ENCODE results near the gene SLC50A1. TPM values are rescaled to one million over a fixed set of nuclear protein-coding genes. Genes with fewer than 3 reads are reported as not detected.
A peak's percentile ranks its signal among the peaks of the same experiment; 100 is the strongest.
"Not testable (repeated sequence)": the region's sequence is repeated elsewhere in the genome, so short reads cannot be mapped to it uniquely, and the experiment has no call there.

Gene SLC50A1
- polyA plus RNA-seq, 3 donors = 48.7 to 64.8 (median 55.5) TPM

GRCh38 chr1:155107309-155108264 is 28.1 kb upstream of the SLC50A1 start:
- no peak for DNase-seq (ENCODE audit: extremely low read depth in 1 of 11, low read depth in 9 of 11, low spot score in 4 of 11)

- DNase-seq (ENCODE audit: extremely low read depth in 1 of 11, low read depth in 9 of 11, low spot score in 4 of 11) = no peak
Measured at GRCh38 chr1:155108296-155108695, 27.4 kb upstream of the SLC50A1 start.

GRCh38 chr1:155110381-155110780 is 25.3 kb upstream of the SLC50A1 start:
- no peak for DNase-seq (ENCODE audit: extremely low read depth in 1 of 11, low read depth in 9 of 11, low spot score in 4 of 11)

GRCh38 chr1:155110826-155111225 is 24.8 kb upstream of the SLC50A1 start:
- no peak for DNase-seq (ENCODE audit: extremely low read depth in 1 of 11, low read depth in 9 of 11, low spot score in 4 of 11)

- no peak for DNase-seq (ENCODE audit: extremely low read depth in 1 of 11, low read depth in 9 of 11, low spot score in 4 of 11)
Measured at GRCh38 chr1:155113450-155113980, 22.1 kb upstream of the SLC50A1 start.

GRCh38 chr1:155116113-155116764 is 19.4 kb upstream of the SLC50A1 start:
- no peak for DNase-seq (ENCODE audit: extremely low read depth in 1 of 11, low read depth in 9 of 11, low spot score in 4 of 11)

- no peak for DNase-seq (ENCODE audit: extremely low read depth in 1 of 11, low read depth in 9 of 11, low spot score in 4 of 11)
Measured at GRCh38 chr1:155117610-155118009, 18.0 kb upstream of the SLC50A1 start.

- not testable (repeated sequence) for DNase-seq (ENCODE audit: extremely low read depth in 1 of 11, low read depth in 9 of 11, low spot score in 4 of 11)
Measured at GRCh38 chr1:155118090-155118489, 17.6 kb upstream of the SLC50A1 start.

- DNase-seq (ENCODE audit: extremely low read depth in 1 of 11, low read depth in 9 of 11, low spot score in 4 of 11) = no peak
Measured at GRCh38 chr1:155120253-155120652, 15.4 kb upstream of the SLC50A1 start.

GRCh38 chr1:155121249-155121648 is 14.4 kb upstream of the SLC50A1 start:
- DNase-seq (ENCODE audit: extremely low read depth in 1 of 11, low read depth in 9 of 11, low spot score in 4 of 11) = no peak

GRCh38 chr1:155122308-155122707 is 13.3 kb upstream of the SLC50A1 start:
- no peak for DNase-seq (ENCODE audit: extremely low read depth in 1 of 11, low read depth in 9 of 11, low spot score in 4 of 11)

- DNase-seq (ENCODE audit: extremely low read depth in 1 of 11, low read depth in 9 of 11, low spot score in 4 of 11) = no peak
Measured at GRCh38 chr1:155123801-155124200, 11.9 kb upstream of the SLC50A1 start.

GRCh38 chr1:155124503-155125463 is 10.9 kb upstream of the SLC50A1 start:
- DNase-seq (ENCODE audit: extremely low read depth in 1 of 11, low read depth in 9 of 11, low spot score in 4 of 11) = no peak

GRCh38 chr1:155125511-155125945 is 10.1 kb upstream of the SLC50A1 start:
- DNase-seq (ENCODE audit: extremely low read depth in 1 of 11, low read depth in 9 of 11, low spot score in 4 of 11) = no peak

- peak in 2 of 11 donors; percentile 16 to 23 for DNase-seq (ENCODE audit: extremely low read depth in 1 of 11, low read depth in 9 of 11, low spot score in 4 of 11)
Measured at GRCh38 chr1:155125946-155126555, 9.6 kb upstream of the SLC50A1 start.

- peak in 1 of 11 donors; percentile 24 for DNase-seq (ENCODE audit: extremely low read depth in 1 of 11, low read depth in 9 of 11, low spot score in 4 of 11)
Measured at GRCh38 chr1:155126556-155127104, 9.0 kb upstream of the SLC50A1 start.

GRCh38 chr1:155127105-155127966 is 8.3 kb upstream of the SLC50A1 start, which contains the start of gene EFNA1:
EFNA1 (plus strand) TSS chr1:155127876; CDS start chr1:155127978, 102 bp downstream.
- peak in 6 of 11 donors; percentile 36 to 71 (median 46) for DNase-seq (ENCODE audit: extremely low read depth in 1 of 11, low read depth in 9 of 11, low spot score in 4 of 11)

Data from renal cortex interstitium (tissue), 11 donors.